ENCODE measurements around the gene JMJD4.

DNA sequence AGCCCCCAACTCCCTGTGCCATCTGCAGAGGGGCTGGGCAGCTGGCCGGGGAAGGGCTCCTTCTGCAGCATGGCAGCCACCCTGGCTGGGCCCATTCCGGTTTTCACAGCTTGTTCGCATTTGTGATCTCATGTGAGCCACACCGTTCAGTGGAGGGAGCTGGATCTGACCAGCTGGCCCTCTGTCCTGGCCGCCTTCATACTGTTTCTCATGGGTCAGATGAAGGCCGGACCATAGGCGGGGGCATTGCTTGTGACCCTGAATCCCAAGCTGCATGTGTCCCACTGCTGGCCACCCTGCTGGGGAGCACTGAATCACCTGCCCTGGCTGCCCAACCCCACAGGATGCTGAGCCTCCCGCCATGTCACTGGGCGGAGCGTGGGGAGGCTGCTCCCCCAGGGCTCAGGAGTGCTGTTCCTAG is 43.9 kb upstream of the JMJD4 start:
- TF ChIP-seq, protein P1, sequence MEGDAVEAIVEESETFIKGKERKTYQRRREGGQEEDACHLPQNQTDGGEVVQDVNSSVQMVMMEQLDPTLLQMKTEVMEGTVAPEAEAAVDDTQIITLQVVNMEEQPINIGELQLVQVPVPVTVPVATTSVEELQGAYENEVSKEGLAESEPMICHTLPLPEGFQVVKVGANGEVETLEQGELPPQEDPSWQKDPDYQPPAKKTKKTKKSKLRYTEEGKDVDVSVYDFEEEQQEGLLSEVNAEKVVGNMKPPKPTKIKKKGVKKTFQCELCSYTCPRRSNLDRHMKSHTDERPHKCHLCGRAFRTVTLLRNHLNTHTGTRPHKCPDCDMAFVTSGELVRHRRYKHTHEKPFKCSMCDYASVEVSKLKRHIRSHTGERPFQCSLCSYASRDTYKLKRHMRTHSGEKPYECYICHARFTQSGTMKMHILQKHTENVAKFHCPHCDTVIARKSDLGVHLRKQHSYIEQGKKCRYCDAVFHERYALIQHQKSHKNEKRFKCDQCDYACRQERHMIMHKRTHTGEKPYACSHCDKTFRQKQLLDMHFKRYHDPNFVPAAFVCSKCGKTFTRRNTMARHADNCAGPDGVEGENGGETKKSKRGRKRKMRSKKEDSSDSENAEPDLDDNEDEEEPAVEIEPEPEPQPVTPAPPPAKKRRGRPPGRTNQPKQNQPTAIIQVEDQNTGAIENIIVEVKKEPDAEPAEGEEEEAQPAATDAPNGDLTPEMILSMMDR (IDR thresholded peaks at IDR 0.05; ENCODE audit: low read depth, low read length), result no peak
- TF ChIP-seq POLR2A (IDR thresholded peaks at IDR 0.05; ENCODE audit: extremely low read depth, insufficient read length), result no peak
- TF ChIP-seq, protein P2, sequence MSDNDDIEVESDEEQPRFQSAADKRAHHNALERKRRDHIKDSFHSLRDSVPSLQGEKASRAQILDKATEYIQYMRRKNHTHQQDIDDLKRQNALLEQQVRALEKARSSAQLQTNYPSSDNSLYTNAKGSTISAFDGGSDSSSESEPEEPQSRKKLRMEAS (IDR thresholded peaks at IDR 0.05; ENCODE audit: low read depth, low read length), result no peak
